Tibial nerve (tissue), 4 donors: ENCODE data around the gene ATP7B. TPM values are rescaled to one million over a fixed set of nuclear protein-coding genes. Genes with fewer than 3 reads are reported as not detected.

Experiments used
- DNase-seq, 2 donors: peaks; one replicate each; pipeline ENCODE4 v3.0.0-alpha.2; 2019; ENCODE audit warnings: low spot score in 2 of 2
- H3K27ac ChIP-seq, 4 donors: fragments of 200-600 bp; sonication (generic) in 3 of 4; one replicate each; pipeline ENCODE4 v1.5.1; 2017 to 2019; ENCODE audit warnings: mild to moderate bottlenecking in 1 of 4
- H3K27me3 ChIP-seq, 2 donors: fragments of 200-600 bp; sonication (generic) in 1 of 2; one replicate each; pipeline versions ENCODE4 v1.5.1 to v1.6.0; 2017 to 2019
- H3K36me3 ChIP-seq, 3 donors: fragments of 200-600 bp; sonication (generic); one replicate each; pipeline ENCODE4 v1.5.1; 2018 to 2019
- H3K4me1 ChIP-seq, 4 donors: fragments of 200-600 bp; sonication (generic) in 3 of 4; one replicate each; pipeline ENCODE4 v1.5.1; 2017 to 2019
- H3K4me3 ChIP-seq, 4 donors: fragments of 200-600 bp; sonication (generic) in 3 of 4; one replicate each; pipeline ENCODE4 v1.5.1; 2017 to 2019; ENCODE audit warnings: mild to moderate bottlenecking in 1 of 4, moderate library complexity in 1 of 4
- H3K9me3 ChIP-seq, 4 donors: fragments of 200-600 bp; sonication (generic) in 3 of 4; one replicate each; pipeline ENCODE4 v1.5.1; 2017 to 2019
- CTCF ChIP-seq, 5 experiments: fragments of 200-600 bp in 3 of 5; fragments of 450-650 bp in 2 of 5; sonication (generic) in 3 of 5; IDR thresholded peaks; one replicate each; pipeline ENCODE4 v1.5.1; 2016 to 2019; ENCODE audit warnings: antibody characterized with exemption in 5 of 5, mild to moderate bottlenecking in 3 of 5, moderate library complexity in 2 of 5
- EP300 ChIP-seq, 2 donors: sonication (generic); formaldehyde crosslinking; IDR thresholded peaks; one replicate each; pipeline ENCODE4 v1.6.1; 2017; ENCODE audit warnings: antibody characterized with exemption in 2 of 2, mild to moderate bottlenecking in 1 of 2
- POLR2A ChIP-seq, 2 donors: fragments of 450-650 bp; IDR thresholded peaks; one replicate each; pipeline ENCODE4 v1.6.1; 2017; ENCODE audit warnings: antibody characterized with exemption in 2 of 2, mild to moderate bottlenecking in 2 of 2, moderate library complexity in 2 of 2
- WGBS, 2 donors: methylation state at CpG; one replicate each; pipeline ENCODE4 v1.1.5; 2018; 5-methylcytosine and 5-hydroxymethylcytosine counted together
- total RNA-seq, 4 donors: library from RNA; depleted of rRNA; stranded (reverse); fragments of >200 nt; gene quantifications; one replicate each; pipeline ENCODE4 v1.1.0, GENCODE V29; 2016

The ATP7B gene
- total RNA-seq, 4 donors from 2014 or later, result 5.1 to 8.4 (median 6.7) TPM

GRCh38 chr13:51887468-51887867 lies 123.8 kb downstream of the ATP7B start:
- no peak overlapping the region for H3K4me3 ChIP-seq
- H3K27ac ChIP-seq, result no peak overlapping the region
- 70 to 72% methylated on average over 2 of the region's 2 CpGs for WGBS, 2 donors
- no peaks in the 10 kb centered on the region for H3K27me3 ChIP-seq
- TF ChIP-seq POLR2A (IDR thresholded peaks at IDR 0.05) (no peak), CTCF (IDR thresholded peaks at IDR 0.05) (no peak), EP300 (IDR thresholded peaks at IDR 0.05) (no peak)
- DNase-seq, result no peak
- no peaks in the 10 kb centered on the region for H3K36me3 ChIP-seq
- H3K9me3 ChIP-seq, result no peaks in the 10 kb centered on the region
- H3K4me1 ChIP-seq, result no peaks in the 10 kb centered on the region

GRCh38 chr13:51885651-51886050 lies 125.6 kb downstream of the ATP7B start:
- H3K27ac ChIP-seq, result no peak overlapping the region
- DNase-seq, result no peak
- no peak overlapping the region for H3K4me3 ChIP-seq
- 89 to 92% methylated on average over 2 of the region's 2 CpGs for WGBS, 2 donors
- no peaks in the 10 kb centered on the region for H3K36me3 ChIP-seq
- TF ChIP-seq EP300 (IDR thresholded peaks at IDR 0.05) (no peak), POLR2A (IDR thresholded peaks at IDR 0.05) (no peak), CTCF (IDR thresholded peaks at IDR 0.05) (no peak)
- peaks cover 0 to 7% (median 0%) of the 10 kb centered on the region in 4 donors for H3K9me3 ChIP-seq
- H3K27me3 ChIP-seq, result no peaks in the 10 kb centered on the region
- no peaks in the 10 kb centered on the region for H3K4me1 ChIP-seq

GRCh38 chr13:51883226-51883600 lies 128.0 kb downstream of the ATP7B start:
- WGBS, 2 donors, result 70 to 71% methylated on average over 5 of the region's 5 CpGs
- no peaks in the 10 kb centered on the region for H3K36me3 ChIP-seq
- H3K4me3 ChIP-seq, result no peak overlapping the region
- no peak overlapping the region for H3K27ac ChIP-seq
- DNase-seq, result no peak
- no peak for TF ChIP-seq POLR2A (IDR thresholded peaks at IDR 0.05)
- TF ChIP-seq CTCF (IDR thresholded peaks at IDR 0.05), result no peak
- no peak for TF ChIP-seq EP300 (IDR thresholded peaks at IDR 0.05)
- H3K27me3 ChIP-seq, result no peaks in the 10 kb centered on the region
- H3K9me3 ChIP-seq, result peaks cover 0 to 7% (median 0%) of the 10 kb centered on the region in 4 donors
- H3K4me1 ChIP-seq, result no peaks in the 10 kb centered on the region

Other genes with a start within 250 kb of the ATP7B start
- 10 to 100 TPM; 12.3 to 19.5 (median 16.7) TPM for gene DHRS12, start 207.3 kb downstream of the ATP7B start, total RNA-seq
- not detected for gene TMEM272, start 166.3 kb downstream of the ATP7B start, total RNA-seq
- gene CCDC70, start 149.5 kb downstream of the ATP7B start, total RNA-seq, result not detected
- gene ALG11, start 948 bp upstream of the ATP7B start, total RNA-seq, result 10 to 100 TPM; 12.2 to 24.7 (median 16.4) TPM
- gene UTP14C, start 13.2 kb upstream of the ATP7B start, total RNA-seq, result 10 to 100 TPM; 14.9 to 26.7 (median 19.6) TPM
- under 1 TPM; 0.30 to 0.66 (median 0.61) TPM for gene NEK5, start 117.6 kb upstream of the ATP7B start, total RNA-seq
- 10 to 100 TPM; 22.0 to 49.8 (median 36.7) TPM for gene NEK3, start 148.1 kb upstream of the ATP7B start, total RNA-seq